ENCODE results near the gene REEP6.
A peak's percentile ranks its signal among the peaks of the same experiment; 100 is the strongest.

REEP6 gene

DNA sequence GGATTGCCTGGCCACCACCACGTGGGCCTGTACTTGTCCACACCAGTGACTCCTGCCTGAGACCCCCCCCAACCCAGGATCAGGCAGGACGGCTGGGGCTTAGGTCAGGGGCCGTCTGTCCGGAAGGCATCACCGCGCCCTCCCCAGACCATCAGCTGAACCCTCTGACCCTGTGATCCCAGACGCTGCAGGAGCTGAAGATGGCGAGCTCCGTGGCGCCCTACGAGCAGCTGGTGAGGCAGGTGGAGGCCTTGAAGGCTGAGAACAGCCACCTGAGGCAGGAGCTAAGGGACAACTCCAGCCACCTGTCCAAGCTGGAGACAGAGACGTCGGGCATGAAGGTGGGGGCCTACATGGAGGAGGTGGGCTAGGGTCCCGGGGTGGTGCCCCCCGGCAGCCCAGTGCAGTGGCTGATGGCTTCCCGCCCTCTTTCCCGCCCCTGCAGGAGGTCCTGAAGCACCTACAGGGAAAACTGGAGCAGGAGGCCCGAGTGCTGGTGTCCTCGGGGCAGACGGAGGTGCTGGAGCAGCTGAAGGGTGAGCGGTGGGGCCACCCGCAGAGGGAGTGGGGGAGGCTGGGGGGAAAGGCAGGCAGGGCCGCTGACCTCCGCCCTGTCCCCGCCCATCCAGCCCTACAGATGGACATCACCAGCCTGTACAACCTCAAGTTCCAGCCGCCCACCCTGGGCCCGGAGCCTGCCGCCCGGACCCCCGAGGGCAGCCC is 38.0 kb upstream of the REEP6 start:
- no peak overlapping the region for H3K4me3 ChIP-seq (ENCODE audit: low read depth, low read length)
- TF ChIP-seq, protein P1, sequence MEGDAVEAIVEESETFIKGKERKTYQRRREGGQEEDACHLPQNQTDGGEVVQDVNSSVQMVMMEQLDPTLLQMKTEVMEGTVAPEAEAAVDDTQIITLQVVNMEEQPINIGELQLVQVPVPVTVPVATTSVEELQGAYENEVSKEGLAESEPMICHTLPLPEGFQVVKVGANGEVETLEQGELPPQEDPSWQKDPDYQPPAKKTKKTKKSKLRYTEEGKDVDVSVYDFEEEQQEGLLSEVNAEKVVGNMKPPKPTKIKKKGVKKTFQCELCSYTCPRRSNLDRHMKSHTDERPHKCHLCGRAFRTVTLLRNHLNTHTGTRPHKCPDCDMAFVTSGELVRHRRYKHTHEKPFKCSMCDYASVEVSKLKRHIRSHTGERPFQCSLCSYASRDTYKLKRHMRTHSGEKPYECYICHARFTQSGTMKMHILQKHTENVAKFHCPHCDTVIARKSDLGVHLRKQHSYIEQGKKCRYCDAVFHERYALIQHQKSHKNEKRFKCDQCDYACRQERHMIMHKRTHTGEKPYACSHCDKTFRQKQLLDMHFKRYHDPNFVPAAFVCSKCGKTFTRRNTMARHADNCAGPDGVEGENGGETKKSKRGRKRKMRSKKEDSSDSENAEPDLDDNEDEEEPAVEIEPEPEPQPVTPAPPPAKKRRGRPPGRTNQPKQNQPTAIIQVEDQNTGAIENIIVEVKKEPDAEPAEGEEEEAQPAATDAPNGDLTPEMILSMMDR (IDR thresholded peaks at IDR 0.05; ENCODE audit: low read depth, low read length, missing control alignments), result no peak
- in situ Hi-C loops (cut with HindIII; ENCODE audit: low sequenced_read_pairs), result no loop called here
- no peak for DNase-seq (ENCODE audit: low read depth)

DNA sequence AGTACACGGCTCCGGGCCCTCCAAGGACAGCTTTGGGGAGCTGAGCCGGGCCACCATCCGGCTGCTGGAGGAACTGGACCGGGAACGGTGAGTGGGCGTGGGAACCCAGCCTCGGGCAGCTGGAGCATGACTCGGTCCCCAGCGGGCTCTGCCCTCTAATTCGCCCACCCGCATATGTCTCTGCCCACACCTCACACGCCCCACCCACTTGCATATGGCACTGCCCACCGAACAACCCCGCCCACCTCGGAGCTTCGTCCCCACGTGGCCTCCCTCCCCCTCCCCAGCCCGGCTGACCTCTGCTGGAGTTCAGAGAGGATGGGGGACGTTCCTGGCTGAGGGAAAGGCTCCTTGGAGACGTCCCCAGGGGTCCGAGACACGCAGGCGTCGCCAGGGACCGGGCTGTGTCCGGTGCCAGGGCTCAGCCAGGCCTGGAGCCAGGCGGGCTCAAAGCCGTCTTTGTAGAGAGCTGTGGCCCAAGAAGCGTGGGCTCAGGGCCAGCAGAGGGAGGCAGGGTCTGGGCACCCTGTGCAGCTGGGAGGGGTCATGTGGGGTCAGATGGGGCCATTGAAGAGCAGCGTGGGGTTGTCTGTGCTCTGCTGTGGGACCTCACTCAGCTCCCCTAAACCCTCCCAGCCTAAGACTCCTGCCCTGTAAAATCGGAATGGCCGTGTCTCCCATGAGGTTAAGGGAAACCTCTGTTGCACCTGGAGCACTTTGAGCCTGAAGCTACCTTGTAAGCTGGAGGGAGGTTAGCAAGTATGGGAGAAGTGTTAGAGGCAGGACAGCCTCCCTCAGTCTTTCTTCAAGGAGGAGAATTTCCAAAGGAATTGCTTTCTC is 37.2 kb upstream of the REEP6 start:
- no peak for DNase-seq (ENCODE audit: low read depth)
- in situ Hi-C loops (cut with HindIII; ENCODE audit: low sequenced_read_pairs), result no loop called here
- TF ChIP-seq, protein P1 (IDR thresholded peaks at IDR 0.05; ENCODE audit: low read depth, low read length, missing control alignments), result peak; percentile 21
- no peak overlapping the region for H3K4me3 ChIP-seq (ENCODE audit: low read depth, low read length)

DNA sequence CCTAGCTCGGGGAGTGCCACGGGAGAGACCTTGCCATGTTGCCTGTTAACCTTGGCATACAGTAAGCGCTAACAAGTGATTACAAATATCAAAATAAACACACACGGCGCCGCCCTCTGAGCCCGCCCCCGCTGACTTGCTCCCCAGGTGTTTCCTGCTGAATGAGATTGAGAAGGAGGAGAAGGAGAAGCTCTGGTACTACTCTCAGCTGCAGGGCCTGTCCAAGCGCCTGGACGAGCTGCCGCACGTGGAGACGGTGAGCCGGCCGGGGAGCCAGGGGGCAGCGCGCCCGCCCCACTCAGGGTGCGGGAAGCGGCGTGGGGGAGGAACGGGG is 36.0 kb upstream of the REEP6 start:
- TF ChIP-seq, protein P1 (IDR thresholded peaks at IDR 0.05; ENCODE audit: low read depth, low read length, missing control alignments), result no peak
- no peak for DNase-seq (ENCODE audit: low read depth)
- no peak overlapping the region for H3K4me3 ChIP-seq (ENCODE audit: low read depth, low read length)
- in situ Hi-C loops (cut with HindIII; ENCODE audit: low sequenced_read_pairs), result no loop called here

DNA sequence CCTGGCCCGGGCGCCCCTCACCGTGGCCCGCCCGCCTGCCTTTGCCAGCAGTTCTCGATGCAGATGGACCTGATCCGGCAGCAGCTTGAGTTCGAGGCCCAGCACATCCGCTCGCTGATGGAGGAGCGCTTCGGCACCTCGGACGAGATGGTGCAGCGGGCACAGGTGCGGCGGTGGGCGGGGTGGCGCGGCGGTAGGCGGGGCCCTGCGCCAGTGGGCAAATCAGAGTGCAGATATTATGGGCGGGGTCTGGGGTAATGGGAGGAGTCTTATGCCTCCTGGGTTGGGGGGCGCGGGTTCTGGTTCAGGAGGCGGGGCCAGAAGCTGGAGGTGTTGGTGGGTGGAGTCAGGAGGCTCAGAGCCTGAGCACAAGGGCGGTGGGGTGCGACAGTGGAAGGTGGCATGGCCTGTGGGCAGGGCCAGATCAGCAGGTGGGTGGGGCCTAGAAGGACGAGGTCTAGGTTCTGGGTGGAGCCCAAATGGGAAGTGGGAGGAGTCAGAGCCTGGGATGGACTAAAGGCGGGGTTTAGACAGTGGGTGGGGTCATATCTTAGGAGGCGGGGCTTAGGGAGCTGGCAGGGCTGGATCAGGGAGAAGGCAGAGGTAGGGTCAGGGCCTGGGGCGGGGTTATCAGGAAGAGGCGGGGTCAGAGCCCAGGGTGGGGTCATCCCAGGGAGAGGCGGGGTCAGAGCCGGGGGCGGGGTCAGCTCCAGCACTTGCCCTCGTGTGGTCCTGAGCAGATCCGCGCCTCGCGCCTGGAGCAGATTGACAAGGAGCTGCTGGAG is 35.5 kb upstream of the REEP6 start:
- TF ChIP-seq, protein P1 (IDR thresholded peaks at IDR 0.05; ENCODE audit: low read depth, low read length, missing control alignments), result no peak
- DNase-seq (ENCODE audit: low read depth), result no peak
- in situ Hi-C loops (cut with HindIII; ENCODE audit: low sequenced_read_pairs), result no loop called here
- H3K4me3 ChIP-seq (ENCODE audit: low read depth, low read length), result no peak overlapping the region

DNA sequence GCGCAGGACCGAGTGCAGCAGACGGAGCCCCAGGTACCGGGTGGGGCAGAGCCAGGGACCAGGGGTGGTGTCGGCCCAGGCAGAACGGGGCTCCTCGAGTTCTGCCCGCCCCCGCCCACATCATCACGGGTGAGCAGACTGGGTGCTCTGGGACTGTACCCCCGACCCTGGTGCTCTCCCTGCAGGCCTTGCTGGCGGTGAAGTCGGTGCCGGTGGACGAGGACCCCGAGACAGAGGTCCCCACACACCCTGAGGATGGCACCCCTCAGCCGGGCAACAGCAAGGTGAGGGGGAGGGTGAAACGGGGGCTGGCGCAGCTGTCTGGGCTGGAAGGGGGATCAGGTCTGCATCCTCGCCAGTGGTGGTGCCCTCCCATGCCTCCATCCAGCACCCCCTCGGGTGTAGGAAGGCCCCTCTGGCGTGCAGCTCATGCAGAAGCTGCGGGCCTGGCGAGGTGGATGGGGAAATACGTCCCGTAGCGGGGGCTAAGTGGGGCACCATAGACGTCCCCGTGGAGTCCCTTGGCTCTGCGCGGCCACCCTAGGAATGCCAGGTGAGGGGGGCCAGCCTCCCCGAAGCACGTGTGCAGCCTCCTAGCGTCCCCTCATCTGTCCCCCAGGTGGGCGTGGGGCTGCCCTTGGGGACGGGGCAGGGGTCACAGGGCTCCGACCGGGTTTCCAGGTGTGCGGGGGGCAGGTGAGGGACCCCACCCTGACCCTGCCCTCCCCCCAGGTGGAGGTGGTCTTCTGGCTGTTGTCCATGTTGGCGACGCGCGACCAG is 34.7 kb upstream of the REEP6 start:
- H3K4me3 ChIP-seq (ENCODE audit: low read depth, low read length), result no peak overlapping the region
- TF ChIP-seq, protein P1 (IDR thresholded peaks at IDR 0.05; ENCODE audit: low read depth, low read length, missing control alignments), result no peak
- in situ Hi-C loops (cut with HindIII; ENCODE audit: low sequenced_read_pairs), result no loop called here
- no peak for DNase-seq (ENCODE audit: low read depth)

Measured in astrocyte of the cerebellum (primary cell).